Right ventricle myocardium inferior (tissue), 1 donor: Measurements from ENCODE around the gene NMNAT3. TPM values are rescaled to one million over a fixed set of nuclear protein-coding genes. Genes with fewer than 3 reads are reported as not detected.
"Not testable (repeated sequence)": the region's sequence is repeated elsewhere in the genome, so short reads cannot be mapped to it uniquely, and the experiment has no call there.

ENCODE experiments used
- ATAC-seq: fragments of 200-7000 bp; cut with Tn5 transposase; one replicate; pipeline ENCODE4 v1.9.1; 2020; ENCODE audit warnings: mild to moderate bottlenecking, moderate library complexity
- DNase-seq: peaks from one replicate; pipeline ENCODE4 v3.0.0; 2021; ENCODE audit errors: missing footprints
- intact Hi-C: fragments of 100-400 bp; cut with DNase I; formaldehyde crosslinking; loops from one replicate; pipeline ENCODE4 v1.11.0; 2022
- total RNA-seq: library from RNA; stranded (reverse); fragmentation: NEBNext Ultra II Directional; extraction: Animal tissue kit (Norgen Biotek cat#: 25700); gene quantifications from one replicate; pipeline ENCODE4 v1.2.1, GENCODE V29; 2021
- donor health status: DM: no; HTN: yes; CAD: no; lungs with severe emphysema.

Gene NMNAT3
- total RNA-seq, 1 donor from 2014 or later: 11.0 TPM

DNA sequence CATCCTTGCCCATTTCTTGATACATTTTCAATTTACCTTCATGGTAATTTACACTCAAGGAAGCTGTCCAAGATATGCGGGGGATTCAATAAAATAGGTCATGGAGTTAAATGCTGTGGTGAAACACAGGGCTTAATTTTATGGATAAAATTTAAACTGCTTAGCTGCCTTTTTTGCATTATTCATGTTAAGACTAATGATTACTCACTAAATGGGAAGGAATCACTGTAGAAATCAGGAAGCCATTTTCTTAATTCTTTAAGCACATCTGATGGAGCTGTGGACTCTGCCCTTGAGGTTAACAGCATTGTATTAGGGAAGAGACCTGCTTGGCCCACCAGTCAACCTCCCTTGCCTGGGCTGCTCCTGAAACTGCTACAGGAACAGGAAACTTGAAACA lies 75.8 kb downstream of the NMNAT3 start:
- intact Hi-C loops: no loop called here
- no peak for DNase-seq
- no peak for ATAC-seq

DNA sequence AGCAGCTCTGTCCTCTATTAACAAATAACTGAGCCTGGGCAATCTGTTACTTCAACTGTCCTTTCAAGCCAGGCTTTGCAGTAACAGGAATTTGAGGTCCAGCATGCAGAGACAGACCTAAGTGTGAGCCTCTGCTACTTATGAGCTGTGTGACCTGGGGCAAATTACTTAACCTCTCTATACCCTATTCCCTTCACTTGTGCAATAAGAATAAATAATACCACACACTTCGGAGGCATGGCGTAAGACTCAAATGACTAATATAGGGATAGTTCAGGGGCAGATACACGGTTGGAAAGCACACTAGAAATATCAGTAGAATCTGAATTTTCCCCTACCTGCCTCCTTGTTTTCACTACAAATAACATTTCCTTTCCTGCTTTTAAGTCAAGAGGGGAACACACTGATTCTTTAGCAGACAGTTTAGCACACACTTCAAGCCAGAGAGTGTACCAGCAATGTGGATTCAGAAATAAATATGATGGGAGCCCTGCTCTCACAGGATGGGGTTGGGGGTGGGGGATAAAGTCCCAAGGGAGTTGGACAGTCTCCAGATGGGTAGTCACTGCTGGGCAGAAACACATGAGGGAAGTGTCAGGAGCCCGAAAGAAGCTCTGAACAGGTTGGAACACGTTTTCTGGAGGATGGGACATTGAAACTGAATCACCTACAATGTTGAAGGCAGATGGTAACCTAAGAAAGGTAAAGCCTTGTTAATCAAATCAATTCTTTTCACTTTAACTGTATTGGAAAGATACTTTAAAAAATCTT lies 76.4 kb downstream of the NMNAT3 start:
- no peak for DNase-seq
- intact Hi-C loops: no loop called here
- no peak for ATAC-seq

DNA sequence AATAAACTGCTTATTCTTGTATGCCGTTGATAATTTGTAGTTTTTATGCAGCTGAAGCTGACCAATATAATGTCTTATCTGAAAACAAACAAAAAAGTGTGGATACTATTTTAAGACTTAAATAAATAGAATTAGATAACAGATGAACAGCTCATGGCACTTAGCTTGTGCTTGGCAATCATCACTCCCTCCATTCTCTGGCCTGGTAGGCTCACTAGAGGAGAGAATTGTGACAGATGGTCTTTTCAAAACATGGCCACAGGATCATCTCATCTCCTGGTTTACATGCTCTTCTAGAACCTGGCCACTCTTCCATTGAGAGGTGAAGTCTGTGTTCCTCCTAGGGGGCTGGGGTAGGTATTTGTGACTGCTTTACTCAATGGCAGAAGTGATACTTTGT lies 79.8 kb downstream of the NMNAT3 start:
- intact Hi-C loops: no loop called here
- DNase-seq (no peak), ATAC-seq (peak; percentile 52)

DNA sequence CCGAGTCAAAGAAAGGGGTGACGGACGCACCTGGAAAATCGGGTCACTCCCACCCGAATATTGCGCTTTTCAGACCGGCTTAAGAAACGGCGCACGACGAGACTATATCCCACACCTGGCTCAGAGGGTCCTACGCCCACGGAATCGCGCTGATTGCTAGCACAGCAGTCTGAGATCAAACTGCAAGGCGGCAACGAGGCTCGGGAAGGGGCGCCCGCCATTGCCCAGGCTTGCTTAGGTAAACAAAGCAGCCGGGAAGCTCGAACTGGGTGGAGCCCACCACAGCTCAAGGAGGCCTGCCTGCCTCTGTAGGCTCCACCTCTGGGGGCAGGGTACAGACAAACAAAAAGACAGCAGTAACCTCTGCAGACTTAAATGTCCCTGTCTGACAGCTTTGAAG lies 86.6 kb downstream of the NMNAT3 start:
- ATAC-seq, DNase-seq, intact Hi-C loops: not testable (repeated sequence)

DNA sequence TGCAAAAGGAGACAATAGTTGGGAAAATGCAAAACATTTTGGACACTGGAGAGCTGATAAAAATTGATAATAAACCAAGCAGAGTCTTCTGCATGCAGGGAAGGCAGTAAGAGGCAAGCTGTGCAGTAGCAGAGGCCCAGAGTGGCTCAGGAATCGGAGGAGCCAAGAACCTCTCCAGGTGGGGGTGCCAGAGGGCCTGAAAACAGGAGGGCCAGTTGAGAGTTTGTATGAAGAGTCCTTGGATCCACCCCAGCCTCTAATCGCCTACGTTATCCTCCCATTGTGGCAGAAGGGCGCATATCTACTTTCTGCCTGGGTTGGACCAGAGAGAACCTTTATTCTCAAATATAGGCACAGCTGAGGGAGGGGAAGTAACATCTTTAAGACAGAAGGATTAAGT lies 89.3 kb downstream of the NMNAT3 start:
- ATAC-seq (peak; percentile 56), DNase-seq (no peak)
- intact Hi-C loops: loop anchor here (10.0 kb wide), 2 partner anchors 86 to 346 kb away; partner anchors contain the start of genes CLSTN2 and NMNAT3

DNA sequence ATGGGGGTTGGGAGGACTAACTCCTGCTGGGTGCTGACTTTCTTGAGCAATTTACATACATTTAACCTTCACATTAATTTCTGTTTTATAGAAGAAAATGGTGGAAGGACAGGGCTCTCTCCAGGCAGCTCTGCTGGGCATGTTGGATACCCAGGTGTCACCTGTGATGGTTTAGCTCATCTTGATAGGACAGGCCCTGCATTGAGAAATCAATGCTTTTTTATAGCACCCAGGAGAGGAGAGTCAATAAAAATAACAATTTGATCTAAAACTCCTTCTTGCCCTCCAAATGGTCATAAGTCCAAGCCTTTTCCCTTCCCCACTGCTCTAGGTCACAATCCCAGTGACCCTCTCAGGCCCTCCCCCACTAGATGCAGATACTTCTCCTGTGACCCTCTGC lies 90.0 kb downstream of the NMNAT3 start:
- DNase-seq: no peak
- intact Hi-C loops: loop anchor here (10.0 kb wide), 2 partner anchors 87 to 347 kb away; partner anchors contain the start of genes CLSTN2 and NMNAT3
- no peak for ATAC-seq

DNA sequence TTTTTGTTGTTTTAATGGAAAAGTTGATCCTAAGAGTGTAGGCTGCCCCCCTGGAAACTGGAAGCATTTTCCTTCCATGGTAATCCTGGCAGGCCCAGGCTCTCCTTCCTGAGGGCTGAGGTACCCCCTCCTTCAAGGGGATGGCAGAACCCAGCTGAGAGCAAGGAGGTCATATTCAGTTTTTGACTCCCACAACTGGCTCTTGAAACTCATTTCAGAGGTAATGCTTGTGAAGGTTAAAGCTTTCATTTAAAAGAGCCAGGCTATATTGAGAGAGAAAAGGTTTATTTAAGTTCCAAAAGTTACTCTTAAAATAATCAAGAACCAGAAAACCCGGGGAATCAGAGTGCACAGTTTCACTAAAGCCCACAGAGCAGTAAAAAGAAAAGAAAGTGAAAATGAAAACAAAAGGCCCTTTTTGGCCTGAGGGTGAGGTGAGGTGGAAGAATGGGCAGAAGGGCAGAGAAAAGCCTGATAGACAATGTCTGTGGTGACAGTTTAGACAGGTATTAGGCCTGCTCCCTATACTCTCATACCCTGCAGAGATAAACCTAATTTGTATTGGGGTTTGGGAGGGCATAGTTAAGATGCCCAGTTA lies 91.3 kb downstream of the NMNAT3 start:
- DNase-seq (no peak), ATAC-seq (no peak)
- intact Hi-C loops: loop anchor here (10.0 kb wide), 2 partner anchors 88 to 348 kb away; partner anchors contain the start of genes CLSTN2 and NMNAT3

DNA sequence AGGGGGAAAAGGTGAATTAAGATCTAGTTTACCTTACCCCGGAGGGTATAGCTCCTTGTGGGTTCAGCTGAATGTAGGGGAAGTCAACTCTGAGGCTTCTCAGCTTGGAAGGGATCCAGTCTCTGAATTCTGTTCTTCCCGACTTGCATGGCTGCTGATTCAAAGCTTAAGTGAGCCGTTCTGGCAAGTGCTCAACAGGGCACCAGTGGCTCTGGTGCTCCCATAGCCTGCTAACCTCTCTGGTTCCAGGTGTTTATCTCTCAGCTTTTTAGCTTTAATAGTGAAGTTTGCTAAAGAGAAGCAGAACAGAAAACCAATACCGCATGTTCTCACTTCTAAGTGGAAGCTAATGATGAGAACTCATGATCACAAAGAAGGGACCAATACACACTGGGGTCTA lies 92.0 kb downstream of the NMNAT3 start:
- intact Hi-C loops: loop anchor here (10.0 kb wide), 2 partner anchors 89 to 349 kb away; partner anchors contain the start of genes CLSTN2 and NMNAT3
- no peak for ATAC-seq
- DNase-seq: no peak

DNA sequence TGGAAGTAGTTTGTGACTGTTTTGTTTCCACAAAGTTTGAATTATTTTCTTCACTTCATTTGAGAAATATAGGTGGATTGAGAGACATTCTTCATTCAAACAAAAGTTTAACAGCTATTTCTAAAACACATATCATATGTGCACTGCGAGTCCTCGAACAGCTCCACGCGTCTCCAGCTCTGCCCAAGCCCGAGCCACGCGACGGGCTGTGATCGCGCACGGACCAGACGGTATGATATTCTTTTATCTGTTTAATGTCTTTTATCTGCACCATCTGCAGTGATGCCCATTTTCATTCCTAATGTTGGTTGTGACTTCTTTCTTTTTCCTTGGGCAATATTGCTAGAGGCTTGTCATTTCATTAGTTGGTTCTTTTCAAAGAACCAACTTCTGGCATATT lies 94.1 kb downstream of the NMNAT3 start:
- ATAC-seq: not testable (repeated sequence)

DNA sequence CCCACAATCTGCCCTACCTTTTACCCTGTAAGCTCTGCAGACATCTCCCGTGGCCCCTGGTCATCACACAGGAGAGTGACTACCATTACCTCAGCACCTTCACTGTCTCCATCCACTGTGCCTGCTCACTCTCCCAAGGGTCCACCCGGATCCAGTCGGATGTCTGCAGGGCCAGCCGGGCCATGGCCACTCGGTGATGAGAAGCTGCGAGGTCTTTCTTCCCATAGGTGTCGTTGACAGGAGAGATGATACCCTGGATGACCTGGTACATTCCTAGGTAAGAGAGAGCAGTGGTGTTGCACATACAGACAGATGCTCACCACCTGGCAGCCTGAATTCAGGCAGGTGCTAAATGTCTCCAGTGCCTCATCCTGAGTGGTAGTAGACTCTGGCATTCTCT lies 99.0 kb downstream of the NMNAT3 start:
- DNase-seq: no peak
- intact Hi-C loops: no loop called here
- ATAC-seq: no peak

More for the DNA sequence above, 94.1 kb downstream of the NMNAT3 start:
- not testable (repeated sequence) for DNase-seq
- intact Hi-C loops: loop anchor here (10.0 kb wide), 2 partner anchors 91 to 351 kb away; partner anchors contain the start of genes CLSTN2 and NMNAT3

DNA sequence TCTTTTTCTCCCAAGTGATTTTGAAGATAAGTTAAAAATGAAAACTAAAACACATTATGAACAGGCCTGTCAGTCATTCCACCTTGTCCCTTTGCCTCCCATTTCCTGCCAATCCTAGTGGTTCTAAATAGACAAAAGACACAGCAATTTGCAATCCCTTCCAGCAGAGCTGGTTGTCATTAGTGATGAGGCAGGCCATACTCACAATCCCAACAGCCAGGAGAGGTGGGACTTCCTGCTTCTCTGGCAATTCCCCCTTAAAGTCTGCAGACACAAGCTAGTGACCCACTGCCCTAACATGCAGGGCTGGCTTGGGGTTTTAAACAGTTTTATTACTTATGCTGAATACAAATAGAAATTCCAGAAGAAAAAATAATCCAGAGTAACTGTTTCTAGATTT lies 99.9 kb downstream of the NMNAT3 start:
- intact Hi-C loops: no loop called here

DNA sequence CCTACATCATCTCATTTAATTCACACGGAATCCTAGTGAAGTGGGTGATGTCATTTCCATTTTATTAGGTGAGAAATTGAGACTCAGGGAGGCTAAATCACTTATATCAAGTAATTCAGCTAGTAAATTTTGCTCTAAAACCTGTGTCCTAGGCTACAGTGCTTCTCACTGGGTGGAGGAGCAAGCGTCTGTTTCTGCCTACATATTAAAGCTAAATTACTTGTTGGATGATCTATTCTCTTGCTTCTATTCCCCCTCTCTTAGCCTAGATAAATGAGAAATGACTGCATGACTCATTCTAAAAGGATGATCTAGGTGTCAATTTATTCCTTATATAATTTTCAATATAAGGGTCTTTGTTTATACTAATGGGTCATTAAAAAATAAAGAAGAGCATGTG lies 100.4 kb downstream of the NMNAT3 start:
- intact Hi-C loops: no loop called here
- no peak for ATAC-seq
- DNase-seq: no peak

More for the DNA sequence above, 99.9 kb downstream of the NMNAT3 start:
- no peak for ATAC-seq
- DNase-seq: no peak

DNA sequence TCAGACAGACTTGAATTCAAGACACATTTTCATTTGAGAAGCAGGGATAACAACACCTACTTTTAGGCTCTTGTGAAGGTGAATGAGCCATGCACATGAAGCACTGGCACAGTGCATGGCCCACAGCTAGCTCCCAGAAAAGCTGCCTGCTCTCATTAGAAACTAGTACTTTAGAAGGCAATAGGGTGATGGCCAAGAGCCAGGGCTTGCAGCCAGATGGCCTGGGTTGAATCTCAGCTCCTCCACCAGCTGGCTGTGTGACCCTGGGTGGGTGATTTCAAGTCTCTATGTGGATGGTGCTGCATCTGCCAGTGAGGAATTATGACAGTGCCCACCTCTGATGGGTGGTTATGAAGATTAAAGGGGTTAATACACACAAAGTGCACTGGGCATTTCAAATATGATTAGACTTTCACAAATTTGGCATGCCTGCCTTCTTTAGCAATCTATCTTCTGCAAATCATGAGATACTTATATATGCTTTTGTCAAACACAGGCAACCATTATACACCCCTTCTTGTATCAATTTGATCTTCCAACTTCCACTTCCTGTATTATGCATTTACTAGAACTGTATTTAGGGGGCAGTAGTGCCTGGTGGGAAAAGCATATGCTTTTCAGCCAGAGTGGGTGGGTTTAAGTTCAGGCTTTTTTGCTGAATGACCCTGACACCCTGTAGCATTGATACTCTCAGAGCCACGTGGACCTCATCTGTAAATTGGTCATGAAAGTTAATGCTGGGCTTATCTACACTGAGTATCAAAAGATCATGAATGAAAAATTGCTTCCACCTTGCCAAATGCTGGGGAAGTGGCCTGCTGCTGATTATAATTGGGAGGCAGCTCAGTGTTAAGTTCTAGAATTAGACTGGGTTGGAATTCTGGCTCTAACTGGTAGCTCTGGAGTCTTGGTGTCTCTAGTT lies 103.5 kb downstream of the NMNAT3 start:
- peak; percentile 86 for DNase-seq
- peak; percentile 72 for ATAC-seq
- intact Hi-C loops: no loop called here

DNA sequence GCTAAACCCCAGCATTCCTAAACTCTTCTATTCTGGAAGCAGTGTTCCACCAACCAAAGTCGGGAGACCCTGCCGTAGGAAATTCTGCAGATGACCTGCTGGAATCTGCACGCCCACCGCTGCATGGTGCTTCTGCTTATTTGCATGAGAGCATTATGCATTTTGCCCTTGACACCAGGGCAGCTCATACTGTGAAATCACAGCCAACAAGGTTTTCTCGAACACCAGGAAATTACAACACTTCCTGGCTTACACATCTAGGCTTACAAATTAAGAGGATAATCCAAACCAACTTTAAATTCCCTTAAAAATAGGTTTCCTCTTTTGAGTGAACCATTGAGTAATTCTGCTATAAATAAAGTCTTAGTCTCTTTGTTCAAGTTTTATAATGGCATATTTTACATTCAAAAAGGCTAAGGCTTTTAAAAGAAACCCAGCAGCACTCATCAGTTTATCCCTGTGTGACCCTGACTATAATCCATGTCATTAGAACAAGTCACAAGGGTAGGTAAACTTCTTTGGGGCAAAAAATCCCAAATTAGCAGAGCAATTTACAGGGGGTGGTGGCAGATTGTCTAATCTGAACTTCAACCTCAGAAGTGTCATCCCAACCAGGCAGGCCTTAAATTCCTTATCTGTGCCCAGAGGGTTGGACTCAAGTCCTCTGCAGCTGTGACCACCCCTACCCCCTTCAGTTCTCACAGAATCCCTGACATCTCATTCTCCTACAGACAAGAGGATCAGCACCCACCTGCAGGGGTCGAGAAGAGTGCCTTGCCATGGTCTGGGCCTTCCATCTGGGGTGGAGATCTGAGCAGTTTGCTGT lies 104.7 kb downstream of the NMNAT3 start:
- intact Hi-C loops: no loop called here
- DNase-seq: no peak
- peak; percentile 42 for ATAC-seq

DNA sequence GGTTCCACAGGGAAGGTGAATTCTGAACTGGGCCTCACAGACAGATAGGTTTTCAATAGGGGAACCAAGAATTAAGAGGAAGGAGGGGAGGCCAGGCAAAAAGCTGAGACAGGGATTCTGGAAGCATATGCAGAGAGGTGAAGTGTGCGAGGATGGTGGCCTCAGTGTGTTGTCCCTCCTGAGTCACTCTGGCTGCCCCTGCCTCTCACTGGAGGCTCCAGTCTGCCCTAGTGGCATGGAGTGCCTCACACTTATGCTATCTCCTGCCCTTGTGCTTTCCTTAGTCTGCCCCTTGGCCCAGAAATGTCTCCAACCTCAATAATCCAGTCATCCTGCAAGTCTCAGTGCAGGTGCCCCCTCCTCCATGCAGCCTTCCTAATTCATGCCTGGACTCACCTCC lies 106.1 kb downstream of the NMNAT3 start:
- ATAC-seq (no peak), DNase-seq (no peak)
- intact Hi-C loops: no loop called here

DNA sequence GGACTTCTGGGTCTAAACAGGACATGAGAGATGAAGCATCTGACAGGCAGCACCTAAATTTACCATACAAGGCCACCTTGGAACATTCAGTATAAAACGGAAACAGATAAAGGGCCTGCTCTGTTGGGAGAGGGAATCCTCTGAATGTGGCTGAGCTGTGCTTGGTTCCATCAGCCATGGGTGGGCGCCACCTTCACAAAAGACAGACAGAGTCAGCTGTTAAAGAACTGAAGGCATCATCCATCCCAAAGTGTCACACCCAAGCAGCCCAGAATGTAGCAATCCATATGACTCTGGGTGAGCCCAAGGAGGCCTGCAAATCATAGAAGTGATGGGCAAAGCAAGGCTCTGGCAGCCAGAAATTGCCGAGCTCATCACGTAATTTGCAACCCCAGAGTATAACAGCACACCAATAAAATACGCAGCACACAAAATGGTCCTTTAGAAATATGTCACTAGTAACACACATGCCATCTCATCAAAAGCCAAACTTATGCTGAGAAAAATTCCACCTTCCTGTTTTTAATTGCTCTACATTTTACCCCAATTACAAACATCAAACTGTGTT lies 113.4 kb downstream of the NMNAT3 start:
- intact Hi-C loops: no loop called here
- DNase-seq (no peak), ATAC-seq (peak; percentile 50)

DNA sequence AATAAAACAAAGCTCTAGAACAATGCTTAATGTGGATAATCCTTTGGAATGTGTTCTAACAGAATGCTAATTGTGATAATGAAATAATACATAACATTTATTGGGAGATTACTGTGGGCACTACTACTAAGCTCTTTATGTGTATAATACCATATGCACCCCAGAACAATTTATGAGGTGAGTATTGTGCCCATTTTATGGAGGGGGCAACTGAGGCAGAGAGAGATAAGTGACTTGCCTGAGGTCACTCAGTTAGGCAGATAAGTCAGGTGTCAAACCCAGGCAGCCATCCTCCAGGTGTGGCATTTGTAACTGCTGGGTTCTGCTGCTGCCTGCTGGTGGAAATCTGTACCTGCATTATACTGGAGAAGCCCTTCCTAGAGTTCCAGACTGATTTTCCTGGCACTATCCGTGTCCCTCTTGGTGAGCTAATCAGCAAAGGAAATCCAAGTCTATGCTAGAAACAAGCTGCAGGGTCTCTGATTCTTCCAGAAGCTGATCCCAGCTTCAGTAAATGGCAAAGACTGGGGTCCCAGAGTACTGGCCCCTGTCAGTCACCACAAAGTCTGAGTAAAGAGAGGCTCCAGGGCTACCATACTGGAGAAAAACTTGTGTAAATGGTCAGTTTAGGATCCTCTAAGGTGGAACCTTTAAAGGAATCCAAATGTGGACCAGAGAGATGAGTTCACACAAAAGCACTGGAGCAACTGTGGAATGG lies 115.7 kb downstream of the NMNAT3 start:
- intact Hi-C loops: loop anchor here (1.0 kb wide), 1 partner anchor 135 kb away; no protein-coding TSS in a partner anchor
- ATAC-seq (peak; percentile 57), DNase-seq (no peak)
